Measurements from ENCODE around the gene CDC20B. TPM values are rescaled to one million over a fixed set of nuclear protein-coding genes. Genes with fewer than 3 reads are reported as not detected.

Gene CDC20B
- under 1 TPM in 1 of 2 experiments, not detected in 1; 0.16 TPM for total RNA-seq
- polyA plus RNA-seq: not detected

DNA sequence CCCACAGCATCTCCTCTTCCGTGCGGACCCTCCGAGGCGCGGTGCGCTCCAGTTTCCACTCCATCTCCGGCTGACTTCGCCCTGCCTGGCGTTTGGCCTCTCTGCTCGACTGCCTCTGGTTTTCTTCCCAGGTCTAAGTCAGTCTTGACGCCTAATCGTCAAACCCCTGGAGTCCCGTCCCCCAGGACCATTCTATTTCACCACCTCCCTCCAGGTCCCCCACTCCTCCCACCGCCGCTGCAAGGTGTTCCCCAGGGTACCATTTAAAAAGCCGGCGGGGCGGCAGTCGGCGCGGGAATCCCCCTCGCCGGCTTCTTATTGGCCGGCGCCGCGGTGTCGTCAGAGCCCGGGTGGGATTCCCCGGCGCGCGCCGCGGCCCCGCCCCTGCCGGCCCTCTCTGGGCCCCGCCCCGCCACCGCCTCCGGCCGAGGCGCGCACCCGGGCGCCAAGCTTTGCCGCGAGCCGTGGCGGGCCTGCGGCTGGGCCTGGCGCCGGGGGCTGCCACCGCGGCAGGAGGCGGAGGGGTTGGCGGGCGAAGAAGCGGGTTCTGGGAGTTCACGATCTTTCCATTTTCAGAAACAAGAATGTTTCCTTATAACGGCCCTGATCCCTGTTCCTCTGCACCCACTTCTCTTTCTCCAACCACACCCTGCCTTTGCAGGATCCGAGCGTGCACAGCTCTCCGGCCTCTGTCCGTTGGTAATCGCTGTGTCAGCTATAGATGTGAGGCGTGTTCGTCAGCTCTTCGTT, at the start of gene CDC20B:
Gene CDC20B (minus strand): TSS at position 241 of the 750 bp plus-strand sequence. CDS start 177 bp downstream, at position 64.
- ChIA-PET CTCF (interaction anchor here (0.7 to 1.8 kb wide), 9 partner anchors 10 to 171 kb away, joined by 3 to 5 read pairs (median 3); partner anchors contain the start of genes CCNO and GPX8), POLR2A (interaction anchor here (0.7 kb wide), 1 partner anchor 290 kb away, joined by 7 read pairs; no protein-coding TSS in a partner anchor)
- Histone ChIP-seq H3K27ac (ENCODE audit: low read depth, low read length) (peak within 1 kb of the TSS; percentile 47), H3K4me3 (ENCODE audit: low read length) (peak within 1 kb of the TSS; percentile 64), H3K9me3 (ENCODE audit: low read length) (no peaks in the 10 kb centered on the region), H3K27me3 (ENCODE audit: insufficient read depth, low read length, poor library complexity, severe bottlenecking) (peaks cover 53% of the 10 kb centered on the region), H3K36me3 (ENCODE audit: insufficient read depth, low read length) (no peaks in the 10 kb centered on the region), H3K4me1 (ENCODE audit: insufficient read depth, low read length) (peaks cover 34% of the 10 kb centered on the region)
- Mint-ChIP-seq H3K27me3 (peaks cover 54 to 83% of the 10 kb centered on the region in 2 donors), H3K9me3 (peaks cover 0 to 9% (median 0%) of the 10 kb centered on the region in 5 donors), H3K36me3 (peaks cover 0 to 1% (median 0%) of the 10 kb centered on the region in 3 donors), H3K4me1 (peaks cover 27 to 44% (median 41%) of the 10 kb centered on the region in 3 donors), H3K27ac (peak within 1 kb of the TSS in 7 of 8 donors; percentile 45 to 97 (median 91)), H3K4me3 (peak within 1 kb of the TSS; percentile 80 to 94 (median 87))
- DNase-seq: peak; percentile 65 to 80 (median 72)

DNA sequence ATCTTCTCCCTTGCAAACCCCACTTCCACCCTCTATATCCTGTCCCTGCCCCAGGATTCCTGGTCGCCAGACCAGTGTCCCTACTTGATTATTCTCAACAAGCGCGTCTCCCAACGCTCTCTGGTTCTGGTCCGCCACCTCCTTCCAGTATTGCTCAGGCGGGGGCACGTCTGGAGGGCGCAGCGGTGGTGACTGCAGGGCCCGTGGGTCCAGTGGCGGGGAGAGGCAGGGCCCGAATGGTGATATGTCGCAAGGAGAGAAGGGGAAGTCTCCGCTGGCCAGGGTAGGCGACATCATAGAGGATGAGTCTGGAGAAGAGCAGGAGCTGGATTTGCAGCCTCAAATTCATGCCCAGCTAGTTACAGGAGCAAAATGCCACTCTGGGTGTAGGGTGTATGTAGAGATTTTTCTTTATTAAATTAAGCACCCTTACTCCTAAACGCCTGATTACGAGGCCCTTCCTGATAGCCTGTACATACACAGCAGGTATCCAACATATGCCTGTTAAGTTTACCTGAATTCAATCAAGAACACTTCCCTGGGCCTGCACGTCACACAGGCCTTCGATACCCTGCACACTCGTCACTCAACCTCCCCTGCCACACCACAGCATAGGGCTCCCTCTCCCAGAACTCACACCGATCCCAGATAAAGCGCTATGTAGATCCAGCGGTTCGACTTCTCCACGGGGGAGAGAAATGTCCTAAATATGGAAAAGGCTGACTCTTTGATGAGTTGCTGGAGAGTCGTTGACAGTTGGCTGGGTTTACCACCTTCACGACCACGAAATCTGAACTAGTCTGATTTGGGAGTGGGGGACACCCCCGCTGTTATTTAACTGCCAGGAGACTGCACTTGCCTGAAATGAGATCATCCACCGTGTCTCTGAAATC, 49.4 kb upstream of the CDC20B start:
- Histone ChIP-seq H3K27me3 (ENCODE audit: insufficient read depth, low read length, poor library complexity, severe bottlenecking) (peaks cover 62% of the 10 kb centered on the region), H3K9me3 (ENCODE audit: low read length) (no peaks in the 10 kb centered on the region), H3K27ac (ENCODE audit: low read depth, low read length) (no peak overlapping the region), H3K36me3 (ENCODE audit: insufficient read depth, low read length) (no peaks in the 10 kb centered on the region), H3K4me3 (ENCODE audit: low read length) (peak overlapping the region; percentile 24), H3K4me1 (ENCODE audit: insufficient read depth, low read length) (peaks cover 28% of the 10 kb centered on the region)
- Mint-ChIP-seq H3K27ac (peak overlapping the region in 1 of 8 donors; percentile 45), H3K27me3 (peaks cover 59 to 83% of the 10 kb centered on the region in 2 donors), H3K36me3 (peaks cover 0 to 5% (median 0%) of the 10 kb centered on the region in 3 donors), H3K4me3 (peak overlapping the region in 3 of 7 donors; percentile 33 to 76 (median 42)), H3K4me1 (peaks cover 19 to 45% (median 20%) of the 10 kb centered on the region in 3 donors), H3K9me3 (no peaks in the 10 kb centered on the region)
- ChIA-PET CTCF (interaction anchor here (0.9 kb wide), 1 partner anchor 9 kb away, joined by 4 read pairs; no protein-coding TSS in a partner anchor), POLR2A (no interaction called here)
- DNase-seq: no peak

- peaks cover 21% of the 10 kb centered on the region for H3K4me1 ChIP-seq (ENCODE audit: insufficient read depth, low read length)
- no peaks in the 10 kb centered on the region for H3K9me3 ChIP-seq (ENCODE audit: low read length)
- ChIA-PET CTCF (no interaction called here), POLR2A (no interaction called here)
- no peaks in the 10 kb centered on the region for H3K36me3 ChIP-seq (ENCODE audit: insufficient read depth, low read length)
- peak overlapping the region; percentile 16 for H3K4me3 ChIP-seq (ENCODE audit: low read length)
- H3K27me3 ChIP-seq (ENCODE audit: insufficient read depth, low read length, poor library complexity, severe bottlenecking): peaks cover 52% of the 10 kb centered on the region
- H3K27ac Mint-ChIP-seq: no peak overlapping the region
- H3K27ac ChIP-seq (ENCODE audit: low read depth, low read length): no peak overlapping the region
- H3K4me3 Mint-ChIP-seq: peak overlapping the region; percentile 39 to 89 (median 67)
- peaks cover 17 to 36% (median 20%) of the 10 kb centered on the region in 3 donors for H3K4me1 Mint-ChIP-seq
- DNase-seq: no peak
- H3K27me3 Mint-ChIP-seq: peaks cover 52 to 79% of the 10 kb centered on the region in 2 donors
- no peaks in the 10 kb centered on the region for H3K9me3 Mint-ChIP-seq
- peaks cover 0 to 5% (median 0%) of the 10 kb centered on the region in 3 donors for H3K36me3 Mint-ChIP-seq
Observed at GRCh38 chr5:55220433-55221185, 47.6 kb upstream of the CDC20B start.

GRCh38 chr5:55219770-55220169, 46.8 kb upstream of the CDC20B start:
- peaks cover 43% of the 10 kb centered on the region for H3K27me3 ChIP-seq (ENCODE audit: insufficient read depth, low read length, poor library complexity, severe bottlenecking)
- no peak overlapping the region for H3K27ac Mint-ChIP-seq

DNA sequence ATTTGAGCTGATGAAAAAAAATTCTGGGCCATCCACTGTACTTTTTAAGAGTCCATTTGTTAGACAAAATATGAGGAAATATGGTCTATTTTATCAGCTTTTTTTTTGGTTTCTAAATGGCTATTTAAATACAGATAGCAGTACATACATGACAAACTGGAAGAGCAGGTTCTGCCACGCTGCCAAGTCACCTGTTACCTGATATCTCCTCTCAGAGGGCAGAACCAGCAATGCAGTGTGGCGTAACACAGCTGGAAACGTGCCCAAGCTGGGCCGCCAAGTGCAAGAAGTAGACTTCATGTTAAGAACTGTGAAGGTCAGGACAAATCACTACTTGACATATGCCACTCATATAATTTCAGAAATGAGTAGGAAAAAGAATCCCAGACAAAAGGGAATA, 46.0 kb upstream of the CDC20B start:
- ChIA-PET CTCF (no interaction called here), POLR2A (interaction anchor here (0.6 kb wide), 1 partner anchor 996 kb away, joined by 4 read pairs; no protein-coding TSS in a partner anchor)
- Histone ChIP-seq H3K27ac (ENCODE audit: low read depth, low read length) (no peak overlapping the region), H3K4me3 (ENCODE audit: low read length) (no peak overlapping the region), H3K27me3 (ENCODE audit: insufficient read depth, low read length, poor library complexity, severe bottlenecking) (peaks cover 35% of the 10 kb centered on the region), H3K9me3 (ENCODE audit: low read length) (no peaks in the 10 kb centered on the region), H3K4me1 (ENCODE audit: insufficient read depth, low read length) (peaks cover 21% of the 10 kb centered on the region), H3K36me3 (ENCODE audit: insufficient read depth, low read length) (no peaks in the 10 kb centered on the region)
- DNase-seq: no peak
- no peak overlapping the region for H3K27ac Mint-ChIP-seq
- peaks cover 17 to 35% (median 20%) of the 10 kb centered on the region in 3 donors for H3K4me1 Mint-ChIP-seq
- H3K27me3 Mint-ChIP-seq: peaks cover 45 to 63% of the 10 kb centered on the region in 2 donors
- no peak overlapping the region for H3K4me3 Mint-ChIP-seq
- H3K36me3 Mint-ChIP-seq: peaks cover 0 to 5% (median 0%) of the 10 kb centered on the region in 3 donors
- no peaks in the 10 kb centered on the region for H3K9me3 Mint-ChIP-seq

More at GRCh38 chr5:55219770-55220169, 46.8 kb upstream of the CDC20B start:
- Mint-ChIP-seq H3K4me1 (peaks cover 17 to 35% (median 20%) of the 10 kb centered on the region in 3 donors), H3K36me3 (peaks cover 0 to 5% (median 0%) of the 10 kb centered on the region in 3 donors), H3K27me3 (peaks cover 51 to 71% of the 10 kb centered on the region in 2 donors), H3K4me3 (peak overlapping the region in 5 of 7 donors; percentile 39 to 79 (median 66)), H3K9me3 (no peaks in the 10 kb centered on the region)
- ChIA-PET POLR2A (no interaction called here), CTCF (no interaction called here)
- H3K4me1 ChIP-seq (ENCODE audit: insufficient read depth, low read length): peaks cover 21% of the 10 kb centered on the region
- H3K27ac ChIP-seq (ENCODE audit: low read depth, low read length): no peak overlapping the region
- no peaks in the 10 kb centered on the region for H3K9me3 ChIP-seq (ENCODE audit: low read length)
- H3K36me3 ChIP-seq (ENCODE audit: insufficient read depth, low read length): no peaks in the 10 kb centered on the region
- no peak for DNase-seq
- no peak overlapping the region for H3K4me3 ChIP-seq (ENCODE audit: low read length)

DNA sequence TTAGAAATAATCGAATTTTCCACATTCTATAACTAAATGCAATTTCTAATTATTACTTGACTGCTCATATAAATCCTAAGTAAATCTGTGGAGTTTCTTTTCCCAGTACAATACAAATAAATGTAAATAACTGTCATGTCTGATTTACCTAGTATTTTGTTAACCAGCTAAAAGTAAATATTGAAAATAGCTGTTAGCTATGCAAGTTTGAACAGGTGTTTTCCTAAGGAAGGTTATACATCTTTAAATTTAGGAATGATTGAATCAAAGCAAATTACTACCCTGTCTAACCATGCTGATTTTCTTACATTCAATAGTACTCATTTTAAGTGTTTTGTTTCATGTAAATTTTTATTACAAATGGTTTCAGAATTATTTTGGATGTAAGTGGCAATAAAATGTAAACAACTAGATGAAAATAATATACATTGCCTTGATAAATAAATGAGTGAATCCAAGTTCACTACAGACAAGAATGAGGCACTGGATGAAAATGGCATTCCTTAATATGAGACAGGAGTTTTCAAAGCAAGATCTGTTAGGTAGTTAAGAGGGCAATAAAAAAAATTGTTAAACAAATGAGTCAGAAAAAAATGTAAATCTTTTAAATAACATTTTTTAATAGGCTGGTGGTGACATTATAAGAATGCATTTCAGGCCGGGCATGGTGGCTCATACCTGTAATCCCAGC, 38.4 kb upstream of the CDC20B start:
- no peaks in the 10 kb centered on the region for H3K4me1 ChIP-seq (ENCODE audit: insufficient read depth, low read length)
- Mint-ChIP-seq H3K27ac (no peak overlapping the region), H3K4me1 (peaks cover 2 to 8% (median 3%) of the 10 kb centered on the region in 3 donors), H3K4me3 (no peak overlapping the region), H3K27me3 (peaks cover 6 to 21% of the 10 kb centered on the region in 2 donors), H3K36me3 (no peaks in the 10 kb centered on the region), H3K9me3 (no peaks in the 10 kb centered on the region)
- CTCF ChIA-PET: interaction anchor here (0.9 kb wide), 1 partner anchor 27 kb away, joined by 3 read pairs; no protein-coding TSS in a partner anchor
- H3K9me3 ChIP-seq (ENCODE audit: low read length): no peaks in the 10 kb centered on the region
- no peaks in the 10 kb centered on the region for H3K36me3 ChIP-seq (ENCODE audit: insufficient read depth, low read length)
- H3K27me3 ChIP-seq (ENCODE audit: insufficient read depth, low read length, poor library complexity, severe bottlenecking): no peaks in the 10 kb centered on the region
- no peak for DNase-seq
- H3K4me3 ChIP-seq (ENCODE audit: low read length): no peak overlapping the region
- no peak overlapping the region for H3K27ac ChIP-seq (ENCODE audit: low read depth, low read length)
- POLR2A ChIA-PET: no interaction called here

GRCh38 chr5:55205001-55205400, 32.0 kb upstream of the CDC20B start:
- Histone ChIP-seq H3K4me1 (ENCODE audit: insufficient read depth, low read length) (no peaks in the 10 kb centered on the region), H3K36me3 (ENCODE audit: insufficient read depth, low read length) (no peaks in the 10 kb centered on the region), H3K9me3 (ENCODE audit: low read length) (no peaks in the 10 kb centered on the region), H3K27me3 (ENCODE audit: insufficient read depth, low read length, poor library complexity, severe bottlenecking) (peaks cover 3% of the 10 kb centered on the region), H3K4me3 (ENCODE audit: low read length) (no peak overlapping the region), H3K27ac (ENCODE audit: low read depth, low read length) (no peak overlapping the region)
- ChIA-PET POLR2A (no interaction called here), CTCF (no interaction called here)
- Mint-ChIP-seq H3K27ac (no peak overlapping the region), H3K27me3 (peaks cover 23 to 56% of the 10 kb centered on the region in 2 donors), H3K36me3 (peaks cover 0 to 2% (median 0%) of the 10 kb centered on the region in 3 donors), H3K9me3 (no peaks in the 10 kb centered on the region), H3K4me1 (peaks cover 2 to 8% (median 3%) of the 10 kb centered on the region in 3 donors), H3K4me3 (no peak overlapping the region)
- no peak for DNase-seq
